ENCODE results near the gene KLF12. TPM values are rescaled to one million over a fixed set of nuclear protein-coding genes. Genes with fewer than 3 reads are reported as not detected.

Gene KLF12
- total and polyA plus RNA-seq, 2 experiments from 2014 or later, result 6.4 to 7.7 TPM

DNA sequence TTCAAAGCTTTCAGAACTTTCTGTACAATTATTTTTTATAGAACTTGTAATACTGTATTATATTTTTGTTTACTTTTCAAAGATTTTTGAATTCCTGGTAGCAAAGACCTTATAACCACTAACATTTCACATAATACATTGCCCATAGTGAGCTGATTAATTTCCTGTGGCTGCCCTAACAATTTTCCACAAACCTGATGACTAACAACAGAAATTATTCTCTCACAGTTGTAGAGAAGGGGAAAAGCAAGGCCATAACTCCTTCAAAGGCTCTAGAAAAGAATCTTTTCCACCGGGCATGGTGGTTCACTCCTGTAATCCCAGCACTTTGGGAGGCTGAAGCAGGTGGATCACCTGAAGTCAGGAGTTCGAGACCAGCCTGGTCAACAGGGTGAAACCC lies 19.1 kb downstream of the KLF12 start:
- peaks cover 4% of the 10 kb centered on the region for H3K27me3 Mint-ChIP-seq (ENCODE audit: insufficient read depth, low read depth, poor library complexity)
- no peak for DNase-seq (ENCODE audit: low spot score)
- Histone ChIP-seq H3K36me3 (ENCODE audit: insufficient read depth) (peaks cover 13% of the 10 kb centered on the region), H3K79me2 (replicated peaks; ENCODE audit: insufficient read depth) (peaks cover 55% of the 10 kb centered on the region), H3F3A (replicated peaks; ENCODE audit: low read depth) (no peaks in the 10 kb centered on the region), H3K27me3 (ENCODE audit: insufficient read depth) (no peaks in the 10 kb centered on the region), H3K27ac (ENCODE audit: low read depth) (no peak overlapping the region), H3K4me1 (ENCODE audit: insufficient read depth) (peaks cover 5% of the 10 kb centered on the region; the same call in 1 of the 2 replicates), H3K4me3 (no peak overlapping the region), H4K20me1 (replicated peaks; ENCODE audit: insufficient read depth) (no peaks in the 10 kb centered on the region), H3K4me2 (no peak overlapping the region), H3K9me2 (ENCODE audit: insufficient read depth) (no peaks in the 10 kb centered on the region), H2AFZ (no peak overlapping the region)
- no peak overlapping the region for H3K27ac Mint-ChIP-seq
- H3K4me3 Mint-ChIP-seq, result no peak overlapping the region
- no peak for ATAC-seq
- peaks cover 8% of the 10 kb centered on the region; the same call in 2 of the 3 replicates for H3K4me1 Mint-ChIP-seq
- TF ChIP-seq STAT1 (IDR thresholded peaks at IDR 0.05; ENCODE audit: unreplicated experiment) (no peak), POLR2AphosphoS5 (IDR thresholded peaks at IDR 0.05; ENCODE audit: low read depth) (no peak), ZNF114 (CRISPR knock-in tag; IDR thresholded peaks at IDR 0.05) (no peak), EZH2 (IDR thresholded peaks at IDR 0.05; ENCODE audit: low read depth, unreplicated experiment) (no peak)
- TF ChIP-seq, protein P1, sequence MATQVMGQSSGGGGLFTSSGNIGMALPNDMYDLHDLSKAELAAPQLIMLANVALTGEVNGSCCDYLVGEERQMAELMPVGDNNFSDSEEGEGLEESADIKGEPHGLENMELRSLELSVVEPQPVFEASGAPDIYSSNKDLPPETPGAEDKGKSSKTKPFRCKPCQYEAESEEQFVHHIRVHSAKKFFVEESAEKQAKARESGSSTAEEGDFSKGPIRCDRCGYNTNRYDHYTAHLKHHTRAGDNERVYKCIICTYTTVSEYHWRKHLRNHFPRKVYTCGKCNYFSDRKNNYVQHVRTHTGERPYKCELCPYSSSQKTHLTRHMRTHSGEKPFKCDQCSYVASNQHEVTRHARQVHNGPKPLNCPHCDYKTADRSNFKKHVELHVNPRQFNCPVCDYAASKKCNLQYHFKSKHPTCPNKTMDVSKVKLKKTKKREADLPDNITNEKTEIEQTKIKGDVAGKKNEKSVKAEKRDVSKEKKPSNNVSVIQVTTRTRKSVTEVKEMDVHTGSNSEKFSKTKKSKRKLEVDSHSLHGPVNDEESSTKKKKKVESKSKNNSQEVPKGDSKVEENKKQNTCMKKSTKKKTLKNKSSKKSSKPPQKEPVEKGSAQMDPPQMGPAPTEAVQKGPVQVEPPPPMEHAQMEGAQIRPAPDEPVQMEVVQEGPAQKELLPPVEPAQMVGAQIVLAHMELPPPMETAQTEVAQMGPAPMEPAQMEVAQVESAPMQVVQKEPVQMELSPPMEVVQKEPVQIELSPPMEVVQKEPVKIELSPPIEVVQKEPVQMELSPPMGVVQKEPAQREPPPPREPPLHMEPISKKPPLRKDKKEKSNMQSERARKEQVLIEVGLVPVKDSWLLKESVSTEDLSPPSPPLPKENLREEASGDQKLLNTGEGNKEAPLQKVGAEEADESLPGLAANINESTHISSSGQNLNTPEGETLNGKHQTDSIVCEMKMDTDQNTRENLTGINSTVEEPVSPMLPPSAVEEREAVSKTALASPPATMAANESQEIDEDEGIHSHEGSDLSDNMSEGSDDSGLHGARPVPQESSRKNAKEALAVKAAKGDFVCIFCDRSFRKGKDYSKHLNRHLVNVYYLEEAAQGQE (IDR thresholded peaks at IDR 0.05; ENCODE audit: unreplicated experiment), result no peak
- H3K36me3 Mint-ChIP-seq (ENCODE audit: low read depth), result peaks cover 36% of the 10 kb centered on the region
- H3K9me3 Mint-ChIP-seq, result peaks cover 30% of the 10 kb centered on the region

DNA sequence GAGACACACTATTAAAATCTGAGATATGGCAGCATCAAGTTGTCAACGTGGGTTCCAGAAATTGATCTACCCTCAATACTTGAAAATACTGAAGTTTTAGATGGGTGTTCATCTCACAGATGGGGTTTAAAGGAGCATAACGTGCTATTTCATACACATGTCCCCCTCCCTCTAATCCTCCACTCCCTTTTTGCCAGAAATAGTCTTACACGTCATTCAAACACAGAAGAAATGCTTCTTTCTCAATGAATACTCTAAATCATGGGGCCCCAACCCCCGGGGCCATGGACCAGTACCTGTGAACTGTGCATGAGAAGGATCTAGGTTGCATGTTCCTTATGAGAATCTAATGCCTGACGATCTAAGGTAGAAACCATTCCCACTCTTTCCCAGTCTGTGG lies 19.6 kb downstream of the KLF12 start:
- Histone ChIP-seq H3K9me2 (ENCODE audit: insufficient read depth) (no peaks in the 10 kb centered on the region), H3K4me3 (no peak overlapping the region), H3K27me3 (ENCODE audit: insufficient read depth) (no peaks in the 10 kb centered on the region), H3K36me3 (ENCODE audit: insufficient read depth) (peaks cover 9% of the 10 kb centered on the region), H3K27ac (ENCODE audit: low read depth) (no peak overlapping the region), H3K4me2 (no peak overlapping the region), H2AFZ (no peak overlapping the region), H3F3A (replicated peaks; ENCODE audit: low read depth) (no peaks in the 10 kb centered on the region), H4K20me1 (replicated peaks; ENCODE audit: insufficient read depth) (no peaks in the 10 kb centered on the region), H3K79me2 (replicated peaks; ENCODE audit: insufficient read depth) (peaks cover 55% of the 10 kb centered on the region), H3K4me1 (ENCODE audit: insufficient read depth) (peaks cover 5% of the 10 kb centered on the region; the same call in 1 of the 2 replicates)
- no peak for TF ChIP-seq ZNF114 (CRISPR knock-in tag; IDR thresholded peaks at IDR 0.05)
- TF ChIP-seq, protein P2, sequence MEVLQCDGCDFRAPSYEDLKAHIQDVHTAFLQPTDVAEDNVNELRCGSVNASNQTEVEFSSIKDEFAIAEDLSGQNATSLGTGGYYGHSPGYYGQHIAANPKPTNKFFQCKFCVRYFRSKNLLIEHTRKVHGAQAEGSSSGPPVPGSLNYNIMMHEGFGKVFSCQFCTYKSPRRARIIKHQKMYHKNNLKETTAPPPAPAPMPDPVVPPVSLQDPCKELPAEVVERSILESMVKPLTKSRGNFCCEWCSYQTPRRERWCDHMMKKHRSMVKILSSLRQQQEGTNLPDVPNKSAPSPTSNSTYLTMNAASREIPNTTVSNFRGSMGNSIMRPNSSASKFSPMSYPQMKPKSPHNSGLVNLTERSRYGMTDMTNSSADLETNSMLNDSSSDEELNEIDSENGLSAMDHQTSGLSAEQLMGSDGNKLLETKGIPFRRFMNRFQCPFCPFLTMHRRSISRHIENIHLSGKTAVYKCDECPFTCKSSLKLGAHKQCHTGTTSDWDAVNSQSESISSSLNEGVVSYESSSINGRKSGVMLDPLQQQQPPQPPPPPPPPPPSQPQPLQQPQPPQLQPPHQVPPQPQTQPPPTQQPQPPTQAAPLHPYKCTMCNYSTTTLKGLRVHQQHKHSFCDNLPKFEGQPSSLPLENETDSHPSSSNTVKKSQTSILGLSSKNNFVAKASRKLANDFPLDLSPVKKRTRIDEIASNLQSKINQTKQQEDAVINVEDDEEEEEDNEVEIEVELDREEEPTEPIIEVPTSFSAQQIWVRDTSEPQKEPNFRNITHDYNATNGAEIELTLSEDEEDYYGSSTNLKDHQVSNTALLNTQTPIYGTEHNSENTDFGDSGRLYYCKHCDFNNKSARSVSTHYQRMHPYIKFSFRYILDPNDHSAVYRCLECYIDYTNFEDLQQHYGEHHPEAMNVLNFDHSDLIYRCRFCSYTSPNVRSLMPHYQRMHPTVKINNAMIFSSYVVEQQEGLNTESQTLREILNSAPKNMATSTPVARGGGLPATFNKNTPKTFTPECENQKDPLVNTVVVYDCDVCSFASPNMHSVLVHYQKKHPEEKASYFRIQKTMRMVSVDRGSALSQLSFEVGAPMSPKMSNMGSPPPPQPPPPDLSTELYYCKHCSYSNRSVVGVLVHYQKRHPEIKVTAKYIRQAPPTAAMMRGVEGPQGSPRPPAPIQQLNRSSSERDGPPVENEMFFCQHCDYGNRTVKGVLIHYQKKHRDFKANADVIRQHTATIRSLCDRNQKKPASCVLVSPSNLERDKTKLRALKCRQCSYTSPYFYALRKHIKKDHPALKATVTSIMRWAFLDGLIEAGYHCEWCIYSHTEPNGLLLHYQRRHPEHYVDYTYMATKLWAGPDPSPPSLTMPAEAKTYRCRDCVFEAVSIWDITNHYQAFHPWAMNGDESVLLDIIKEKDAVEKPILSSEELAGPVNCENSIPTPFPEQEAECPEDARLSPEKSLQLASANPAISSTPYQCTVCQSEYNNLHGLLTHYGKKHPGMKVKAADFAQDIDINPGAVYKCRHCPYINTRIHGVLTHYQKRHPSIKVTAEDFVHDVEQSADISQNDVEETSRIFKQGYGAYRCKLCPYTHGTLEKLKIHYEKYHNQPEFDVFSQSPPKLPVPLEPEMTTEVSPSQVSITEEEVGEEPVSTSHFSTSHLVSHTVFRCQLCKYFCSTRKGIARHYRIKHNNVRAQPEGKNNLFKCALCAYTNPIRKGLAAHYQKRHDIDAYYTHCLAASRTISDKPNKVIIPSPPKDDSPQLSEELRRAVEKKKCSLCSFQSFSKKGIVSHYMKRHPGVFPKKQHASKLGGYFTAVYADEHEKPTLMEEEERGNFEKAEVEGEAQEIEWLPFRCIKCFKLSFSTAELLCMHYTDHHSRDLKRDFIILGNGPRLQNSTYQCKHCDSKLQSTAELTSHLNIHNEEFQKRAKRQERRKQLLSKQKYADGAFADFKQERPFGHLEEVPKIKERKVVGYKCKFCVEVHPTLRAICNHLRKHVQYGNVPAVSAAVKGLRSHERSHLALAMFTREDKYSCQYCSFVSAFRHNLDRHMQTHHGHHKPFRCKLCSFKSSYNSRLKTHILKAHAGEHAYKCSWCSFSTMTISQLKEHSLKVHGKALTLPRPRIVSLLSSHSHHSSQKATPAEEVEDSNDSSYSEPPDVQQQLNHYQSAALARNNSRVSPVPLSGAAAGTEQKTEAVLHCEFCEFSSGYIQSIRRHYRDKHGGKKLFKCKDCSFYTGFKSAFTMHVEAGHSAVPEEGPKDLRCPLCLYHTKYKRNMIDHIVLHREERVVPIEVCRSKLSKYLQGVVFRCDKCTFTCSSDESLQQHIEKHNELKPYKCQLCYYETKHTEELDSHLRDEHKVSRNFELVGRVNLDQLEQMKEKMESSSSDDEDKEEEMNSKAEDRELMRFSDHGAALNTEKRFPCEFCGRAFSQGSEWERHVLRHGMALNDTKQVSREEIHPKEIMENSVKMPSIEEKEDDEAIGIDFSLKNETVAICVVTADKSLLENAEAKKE (CRISPR knock-in tag; IDR thresholded peaks at IDR 0.05), result no peak
- no peak for TF ChIP-seq CREB1 (CRISPR knock-in tag; IDR thresholded peaks at IDR 0.05; ENCODE audit: low read depth)
- TF ChIP-seq, protein P3, sequence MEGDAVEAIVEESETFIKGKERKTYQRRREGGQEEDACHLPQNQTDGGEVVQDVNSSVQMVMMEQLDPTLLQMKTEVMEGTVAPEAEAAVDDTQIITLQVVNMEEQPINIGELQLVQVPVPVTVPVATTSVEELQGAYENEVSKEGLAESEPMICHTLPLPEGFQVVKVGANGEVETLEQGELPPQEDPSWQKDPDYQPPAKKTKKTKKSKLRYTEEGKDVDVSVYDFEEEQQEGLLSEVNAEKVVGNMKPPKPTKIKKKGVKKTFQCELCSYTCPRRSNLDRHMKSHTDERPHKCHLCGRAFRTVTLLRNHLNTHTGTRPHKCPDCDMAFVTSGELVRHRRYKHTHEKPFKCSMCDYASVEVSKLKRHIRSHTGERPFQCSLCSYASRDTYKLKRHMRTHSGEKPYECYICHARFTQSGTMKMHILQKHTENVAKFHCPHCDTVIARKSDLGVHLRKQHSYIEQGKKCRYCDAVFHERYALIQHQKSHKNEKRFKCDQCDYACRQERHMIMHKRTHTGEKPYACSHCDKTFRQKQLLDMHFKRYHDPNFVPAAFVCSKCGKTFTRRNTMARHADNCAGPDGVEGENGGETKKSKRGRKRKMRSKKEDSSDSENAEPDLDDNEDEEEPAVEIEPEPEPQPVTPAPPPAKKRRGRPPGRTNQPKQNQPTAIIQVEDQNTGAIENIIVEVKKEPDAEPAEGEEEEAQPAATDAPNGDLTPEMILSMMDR (conservative IDR thresholded peaks at IDR 0.05; ENCODE audit: low read depth in 2 of 2), result no peak
- peaks cover 26% of the 10 kb centered on the region for H3K9me3 Mint-ChIP-seq
- ATAC-seq, result no peak
- H3K27ac Mint-ChIP-seq, result no peak overlapping the region
- DNase-seq (ENCODE audit: low spot score), result no peak
- H3K36me3 Mint-ChIP-seq (ENCODE audit: low read depth), result peaks cover 31% of the 10 kb centered on the region
- H3K27me3 Mint-ChIP-seq (ENCODE audit: insufficient read depth, low read depth, poor library complexity), result peaks cover 3% of the 10 kb centered on the region
- H3K4me1 Mint-ChIP-seq, result peaks cover 8% of the 10 kb centered on the region; the same call in 2 of the 3 replicates
- no peak overlapping the region for H3K4me3 Mint-ChIP-seq

Measured in GM23338 (cell line).